HepG2 (cell line): Measurements from ENCODE around the gene BRAF. TPM values are rescaled to one million over a fixed set of nuclear protein-coding genes. Genes with fewer than 3 reads are reported as not detected.

Experiments used
- BHLHE40 ChIP-seq: IDR thresholded peaks from 2 replicates; pipeline ENCODE4 v1.6.1; 2011; ENCODE audit warnings: low read length, improper control_type of control experiment
- FOXP4 ChIP-seq: sonication (generic); formaldehyde crosslinking; IDR thresholded peaks from 2 replicates; pipeline ENCODE4 v1.4.0; 2020; ENCODE audit warnings: missing genetic modification reagents
- KMT2A ChIP-seq: sonication (generic); formaldehyde crosslinking; IDR thresholded peaks from 2 replicates; pipeline ENCODE4 v1.4.0; 2020; ENCODE audit warnings: missing genetic modification reagents
- MBD4 ChIP-seq: IDR thresholded peaks from 2 replicates; pipeline ENCODE4 v1.6.1; 2012; ENCODE audit warnings: low read length, inconsistent platforms, borderline replicate concordance
- NR2C2 ChIP-seq: sonication (generic); formaldehyde crosslinking; IDR thresholded peaks from 2 replicates; pipeline ENCODE4 v1.4.0; 2020; ENCODE audit warnings: missing genetic modification reagents, mild to moderate bottlenecking, moderate library complexity, borderline replicate concordance
- THAP11 ChIP-seq: IDR thresholded peaks from 2 replicates; pipeline ENCODE4 v1.6.1; 2016; ENCODE audit warnings: missing biosample characterization, missing genetic modification reagents
- ZBED4 ChIP-seq: sonication (generic); formaldehyde crosslinking; IDR thresholded peaks from 2 replicates; pipeline ENCODE4 v1.4.0; 2020; ENCODE audit warnings: missing genetic modification reagents, borderline replicate concordance
- ZBTB43 ChIP-seq: sonication (generic); formaldehyde crosslinking; conservative IDR thresholded peaks from 2 replicates; pipeline ENCODE4 v1.4.0; 2020; ENCODE audit warnings: missing genetic modification reagents
- ZNF138 ChIP-seq: sonication (generic); formaldehyde crosslinking; IDR thresholded peaks from 2 replicates; pipeline ENCODE4 v1.5.0; 2020; ENCODE audit warnings: mild to moderate bottlenecking, low read depth, missing genetic modification reagents
- ZNF180 ChIP-seq: sonication (generic); formaldehyde crosslinking; IDR thresholded peaks from 2 replicates; pipeline ENCODE4 v1.4.0; 2020; ENCODE audit warnings: low read depth, missing genetic modification reagents, borderline replicate concordance
- ZNF251 ChIP-seq: sonication (generic); formaldehyde crosslinking; IDR thresholded peaks from 2 replicates; pipeline ENCODE4 v1.9.0; 2021; ENCODE audit warnings: mild to moderate bottlenecking, missing genetic modification reagents
- ZNF253 ChIP-seq: sonication (generic); formaldehyde crosslinking; IDR thresholded peaks from 2 replicates; pipeline ENCODE4 v1.8.0; 2022; ENCODE audit warnings: mild to moderate bottlenecking, missing genetic modification reagents, borderline replicate concordance
- ZNF331 ChIP-seq: sonication (generic); formaldehyde crosslinking; IDR thresholded peaks from 2 replicates; pipeline ENCODE4 v1.4.0; 2020; ENCODE audit warnings: missing genetic modification reagents
- ZNF558 ChIP-seq: sonication (generic); formaldehyde crosslinking; IDR thresholded peaks from 2 replicates; pipeline ENCODE4 v1.9.0; 2022; ENCODE audit warnings: mild to moderate bottlenecking, missing genetic modification reagents, borderline replicate concordance
- polyA plus RNA-seq, 8 experiments: library from polyadenylated mRNA; depleted of rRNA in 3 of 8; stranded (reverse) in 7 of 8; unstranded in 1 of 8; fragments of >200 nt; fragmentation: Illumina TruSeq in 4 of 8; extraction: Trizol in 4 of 8; gene quantifications; 2 replicates each; pipeline versions ENCODE4 v1.2.1 to v1.2.3, GENCODE V29; 2011 to 2016; ENCODE audit warnings: low read depth in 4 of 8, missing spikeins in 1 of 8, mixed read lengths in 1 of 8; ENCODE audit not compliant: insufficient read depth in 1 of 8
- total RNA-seq, 5 experiments: library from RNA; depleted of rRNA; stranded (reverse); fragments of >200 nt; fragmentation: Illumina TruSeq; extraction: Trizol; gene quantifications; 2 replicates each; pipeline ENCODE4 v1.2.3, GENCODE V29; 2016; ENCODE audit warnings: low read depth in 1 of 5

Gene BRAF
- total and polyA plus RNA-seq, 2 of the 13 experiments (the other 11 are each of a cell fraction or from before 2014, with no cell fraction given): 12.5 to 13.4 TPM

- TF ChIP-seq ZBED4 (CRISPR knock-in tag) (no peak), FOXP4 (peak; percentile 47; the same call in 1 of the 2 replicates), NR2C2 (CRISPR knock-in tag) (peak; percentile 91), ZNF180 (0 out of 2 replicates have a peak, but pooled peaks have one; percentile 15), ZNF251 (CRISPR knock-in tag) (no peak; the same call in 1 of the 2 replicates), ZNF558 (peak; percentile 83; the same call in 1 of the 2 replicates), ZNF138 (CRISPR knock-in tag) (peak; percentile 82; the same call in 1 of the 2 replicates), ZBTB43 (CRISPR knock-in tag) (0 out of 2 replicates have a peak, but pooled peaks have one; percentile 28), MBD4 (no peak), ZNF253 (CRISPR knock-in tag) (no peak), THAP11 (CRISPR knock-in tag) (peak; percentile 99), BHLHE40 (no peak), KMT2A (CRISPR knock-in tag) (peak; percentile 84), ZNF331 (CRISPR knock-in tag) (peak; percentile 29; the same call in 1 of the 2 replicates)
Observed at GRCh38 chr7:140696680-140697446, 227.9 kb downstream of the BRAF start, which contains the start of gene NDUFB2 (continued).
